ENCODE results near the gene SLC66A1.

- TF ChIP-seq CTCF (IDR thresholded peaks at IDR 0.05), result no peak
- no peak for TF ChIP-seq POLR2A (IDR thresholded peaks at IDR 0.05)
These were observed 58.5 kb downstream of the SLC66A1 start for GRCh38 chr1:19370453-19371170.
